Keratinocyte (primary cell): ENCODE measurements around the gene TTC4. TPM values are rescaled to one million over a fixed set of nuclear protein-coding genes. Genes with fewer than 3 reads are reported as not detected.

Source experiments
- DNase-seq: peaks from one replicate; pipeline ENCODE4 v3.0.0-alpha.2; 2011; ENCODE audit warnings: low read depth, missing footprints, low spot score
- FAIRE-seq: peaks from 2 replicates; lab custom pipeline; 2011; peaks lifted over from hg19 to GRCh38; lab: Jason Lieb, UNC
- H2AFZ ChIP-seq: 2 replicates; pipeline ENCODE4 v1.6.0; 2012; ENCODE audit warnings: low read length, control low read depth, inconsistent platforms; ENCODE audit not compliant: control insufficient read depth
- H3K27ac ChIP-seq: 2 replicates; pipeline ENCODE4 v1.5.1; 2011; ENCODE audit warnings: low read length; ENCODE audit not compliant: control insufficient read depth, insufficient read depth
- H3K27me3 ChIP-seq: 3 replicates; pipeline ENCODE4 v1.6.0; 2011; ENCODE audit warnings: low read length; ENCODE audit not compliant: control insufficient read depth, insufficient read depth; ENCODE audit errors: extremely low read depth
- H3K36me3 ChIP-seq, 2 experiments: 2 replicates in 1 of 2; 3 replicates in 1 of 2; pipeline ENCODE4 v1.5.1; 2011; ENCODE audit warnings: low read length in 2 of 2, mild to moderate bottlenecking in 1 of 2; ENCODE audit not compliant: control insufficient read depth in 2 of 2, insufficient read depth in 2 of 2; ENCODE audit errors: extremely low read depth in 1 of 2
- H3K4me1 ChIP-seq: 3 replicates; pipeline ENCODE4 v1.5.1; 2011; ENCODE audit warnings: low read length; ENCODE audit not compliant: control insufficient read depth, insufficient read depth; ENCODE audit errors: extremely low read depth
- H3K4me2 ChIP-seq: 3 replicates; pipeline ENCODE4 v1.6.0; 2011; ENCODE audit warnings: low read depth, low read length; ENCODE audit not compliant: control insufficient read depth, insufficient read depth; ENCODE audit errors: extremely low read depth
- H3K4me3 ChIP-seq, 3 experiments: fragments of 200-600 bp in 1 of 3; sonication (generic) in 1 of 3; 2 replicates in 2 of 3; 3 replicates in 1 of 3; pipeline ENCODE4 v1.5.1; 2011 to 2016; ENCODE audit warnings: low read length in 3 of 3, mild to moderate bottlenecking in 3 of 3, control low read depth in 2 of 3, inconsistent platforms in 1 of 3, low read depth in 1 of 3, mixed read lengths in 1 of 3, mixed run types in 1 of 3, moderate library complexity in 1 of 3; ENCODE audit not compliant: control insufficient read depth in 2 of 3, insufficient read depth in 2 of 3; ENCODE audit errors: extremely low read depth in 1 of 3
- H3K79me2 ChIP-seq: 2 replicates; pipeline ENCODE4 v1.6.0; 2012; ENCODE audit warnings: low read length; ENCODE audit not compliant: control insufficient read depth, insufficient read depth
- H3K9ac ChIP-seq: 3 replicates; pipeline ENCODE4 v1.6.0; 2011; ENCODE audit warnings: low read length; ENCODE audit not compliant: control insufficient read depth, insufficient read depth; ENCODE audit errors: extremely low read depth
- H3K9me1 ChIP-seq: 3 replicates; pipeline ENCODE4 v1.6.0; 2011; ENCODE audit warnings: low read length; ENCODE audit not compliant: control insufficient read depth, insufficient read depth; ENCODE audit errors: extremely low read depth
- H3K9me3 ChIP-seq: 2 replicates; pipeline ENCODE4 v1.5.1; 2012; ENCODE audit warnings: low read depth, low read length; ENCODE audit not compliant: control insufficient read depth
- H4K20me1 ChIP-seq: 3 replicates; pipeline ENCODE4 v1.6.0; 2011; ENCODE audit warnings: low read length; ENCODE audit not compliant: control insufficient read depth, insufficient read depth; ENCODE audit errors: extremely low read depth
- CTCF ChIP-seq, 3 experiments: IDR thresholded peaks in 1 of 3; conservative IDR thresholded peaks in 1 of 3; optimal IDR thresholded peaks in 1 of 3; 2 replicates in 2 of 3; 3 replicates in 1 of 3; pipeline versions ENCODE3 to v1.5.1; 2011; ENCODE audit warnings: low read length in 3 of 3, mild to moderate bottlenecking in 3 of 3, moderate library complexity in 2 of 3, control low read depth in 1 of 3, inconsistent platforms in 1 of 3; ENCODE audit not compliant: insufficient read depth in 2 of 3; ENCODE audit errors: extremely low read depth in 1 of 3
- EZH2 ChIP-seq: IDR thresholded peaks from one replicate; pipeline ENCODE4 v1.6.1; 2012; ENCODE audit warnings: inconsistent platforms, mild to moderate bottlenecking, low read length, moderate library complexity
- dilution Hi-C: fragments of 300-500 bp; cut with MboI; formaldehyde crosslinking; loops from one replicate; pipeline ENCODE4 v1.7.0; 2020; ENCODE audit warnings: low sequenced_read_pairs; ENCODE audit not compliant: extremely low pct_ligation_motif_present
- polyA plus RNA-seq, 5 experiments: library from polyadenylated mRNA; depleted of rRNA in 3 of 5; stranded (reverse) in 3 of 5; stranded (forward) in 1 of 5; unstranded in 1 of 5; fragments of >200 nt; gene quantifications; 1 replicate in 1 of 5; 2 replicates in 3 of 5; 3 replicates in 1 of 5; pipeline versions ENCODE4 v1.2.1 to v1.2.3, GENCODE V29; 2011 to 2012; ENCODE audit warnings: missing spikeins in 2 of 5, low read depth in 1 of 5, low replicate concordance in 1 of 5

TTC4 gene
- polyA plus RNA-seq, 1 donor (not counting 4 experiments of a cell fraction or from before 2014, with no cell fraction given), result 40.3 TPM

GRCh38 chr1:54716299-54717047 is 812 bp downstream of the TTC4 start:
- FAIRE-seq, result peak; percentile 23
- dilution Hi-C loops, result no loop called here

GRCh38 chr1:54721719-54722118 is 6.1 kb downstream of the TTC4 start:
- Histone ChIP-seq H3K4me1 (peaks cover 4% of the 10 kb centered on the region), H3K27ac (no peak overlapping the region), H3K9ac (no peak overlapping the region), H3K4me3 (no peak overlapping the region), H3K9me1 (no peaks in the 10 kb centered on the region), H3K9me3 (no peaks in the 10 kb centered on the region), H3K79me2 (peaks cover 23% of the 10 kb centered on the region), H2AFZ (no peak overlapping the region), H3K4me2 (no peak overlapping the region), H3K36me3 (peaks cover 18 to 53% of the 10 kb centered on the region in 2 experiments), H3K27me3 (no peaks in the 10 kb centered on the region), H4K20me1 (no peaks in the 10 kb centered on the region)
- FAIRE-seq, result peak; percentile 46
- dilution Hi-C loops, result no loop called here
- no peak for TF ChIP-seq EZH2
- TF ChIP-seq CTCF (optimal IDR thresholded peaks at IDR 0.05 in 1 of 3, IDR thresholded peaks at IDR 0.05 in 1 of 3, conservative IDR thresholded peaks at IDR 0.05 in 1 of 3; ENCODE audit: extremely low read depth in 1 of 3, insufficient read depth in 2 of 3, low read length in 3 of 3), result no peak
- no peak for DNase-seq

More at GRCh38 chr1:54716299-54717047, 812 bp downstream of the TTC4 start:
- peaks cover 29% of the 10 kb centered on the region for H3K79me2 ChIP-seq
- no peaks in the 10 kb centered on the region for H3K27me3 ChIP-seq
- H3K36me3 ChIP-seq, result peaks cover 6 to 22% of the 10 kb centered on the region in 2 experiments
- TF ChIP-seq EZH2, result no peak
- no peak for TF ChIP-seq CTCF (optimal IDR thresholded peaks at IDR 0.05 in 1 of 3, IDR thresholded peaks at IDR 0.05 in 1 of 3, conservative IDR thresholded peaks at IDR 0.05 in 1 of 3; ENCODE audit: extremely low read depth in 1 of 3, insufficient read depth in 2 of 3, low read length in 3 of 3)
- peak; percentile 38 for DNase-seq
- peak overlapping the region; percentile 96 for H2AFZ ChIP-seq
- peak overlapping the region; percentile 93 for H3K27ac ChIP-seq
- peak overlapping the region; percentile 88 to 99 (median 93) for H3K4me3 ChIP-seq
- peak overlapping the region; percentile 92 for H3K9ac ChIP-seq
- H3K9me1 ChIP-seq, result no peaks in the 10 kb centered on the region
- H3K4me1 ChIP-seq, result peaks cover 12% of the 10 kb centered on the region
- no peaks in the 10 kb centered on the region for H4K20me1 ChIP-seq
- H3K4me2 ChIP-seq, result peak overlapping the region; percentile 95
- H3K9me3 ChIP-seq, result no peaks in the 10 kb centered on the region
